ENCODE data around the gene KIF25.

DNA sequence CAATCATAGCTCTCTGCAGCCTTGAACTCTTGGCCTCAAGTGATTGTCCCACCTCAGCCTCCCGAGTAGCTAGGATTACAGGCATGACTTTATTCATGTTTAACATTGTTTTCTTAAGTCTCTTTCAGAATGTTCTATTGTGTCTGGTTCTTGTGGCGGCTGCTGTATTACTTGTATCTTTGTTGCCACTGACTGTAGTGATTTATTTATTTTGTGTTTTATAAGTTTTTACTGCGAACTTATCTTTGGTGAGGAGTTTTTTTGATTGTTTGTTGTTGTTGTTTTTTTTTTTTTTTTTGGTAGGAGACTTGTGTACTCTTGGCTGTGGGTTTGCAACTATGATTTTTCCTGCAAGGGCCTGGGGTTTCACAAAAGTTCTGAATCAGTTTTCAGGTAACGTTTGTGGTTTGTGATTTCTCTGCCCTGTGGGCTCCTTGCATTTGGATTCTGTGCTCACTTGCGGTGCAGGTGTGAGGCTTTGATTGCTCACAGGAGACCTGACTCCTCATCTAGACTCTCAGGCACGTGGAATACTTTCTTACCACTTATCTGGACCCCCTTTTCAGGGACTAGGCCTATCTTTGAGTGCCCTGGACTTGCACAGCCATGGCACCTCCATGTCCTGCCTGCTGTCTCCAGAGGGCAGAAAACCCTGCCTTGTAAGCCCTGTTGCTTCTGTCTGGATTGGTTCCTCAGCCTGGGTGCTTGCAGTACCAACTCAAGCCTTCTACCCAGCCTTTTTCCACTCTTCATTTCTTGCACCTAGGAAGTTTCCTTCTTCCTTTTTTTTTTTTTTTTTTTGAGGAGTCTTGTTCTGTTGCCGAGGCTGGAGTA, 25.2 kb downstream of the KIF25 start:
- no peak for TF ChIP-seq CTCF (IDR thresholded peaks at IDR 0.05)
- no peak for TF ChIP-seq POLR2A (IDR thresholded peaks at IDR 0.05)
- no peak for TF ChIP-seq POLR2AphosphoS5 (IDR thresholded peaks at IDR 0.05)
